Sigmoid colon (tissue), 4 donors: ENCODE data around the gene MED22.

Source experiments
- CTCF ChIP-seq, 4 experiments: fragments of 450-650 bp in 3 of 4; fragments of 200-600 bp in 1 of 4; IDR thresholded peaks; one replicate each; pipeline ENCODE4 v1.5.1; 2016 to 2019; ENCODE audit warnings: antibody characterized with exemption in 4 of 4, mild to moderate bottlenecking in 3 of 4, moderate library complexity in 2 of 4
- EP300 ChIP-seq, 4 donors: sonication (generic); formaldehyde crosslinking; IDR thresholded peaks; one replicate each; pipeline ENCODE4 v1.6.1; 2017; ENCODE audit warnings: antibody characterized with exemption in 4 of 4
- POLR2A ChIP-seq, 2 donors: fragments of 450-650 bp; IDR thresholded peaks; one replicate each; pipeline ENCODE4 v1.6.1; 2016; ENCODE audit warnings: antibody characterized with exemption in 2 of 2, mild to moderate bottlenecking in 2 of 2, moderate library complexity in 2 of 2

GRCh38 chr9:133331221-133331620 lies 16.7 kb downstream of the MED22 start:
- no peak for TF ChIP-seq POLR2A (IDR thresholded peaks at IDR 0.05)
- no peak for TF ChIP-seq CTCF (IDR thresholded peaks at IDR 0.05)
- no peak for TF ChIP-seq EP300 (IDR thresholded peaks at IDR 0.05)
